ENCODE data around the gene PAQR7.

Gene PAQR7

DNA sequence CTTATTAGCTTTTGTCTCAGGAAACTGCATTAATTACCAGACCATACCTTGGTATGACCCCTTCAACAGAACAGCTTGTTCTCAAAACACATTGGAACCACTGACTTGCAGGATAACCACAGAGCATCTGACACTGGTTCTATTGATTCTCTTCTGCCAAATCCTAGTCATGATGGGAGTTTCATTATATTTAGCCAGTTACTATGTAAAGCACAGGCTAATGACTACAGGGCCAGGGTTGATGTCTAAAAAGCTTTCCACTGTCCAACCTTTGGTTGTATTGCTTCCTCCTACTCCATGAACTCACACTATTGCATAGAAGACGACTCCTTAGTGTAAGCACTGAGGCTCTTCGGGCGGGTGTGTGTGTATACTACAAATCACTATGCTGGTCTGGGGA lies 27.0 kb upstream of the PAQR7 start:
- TF ChIP-seq, protein P1, sequence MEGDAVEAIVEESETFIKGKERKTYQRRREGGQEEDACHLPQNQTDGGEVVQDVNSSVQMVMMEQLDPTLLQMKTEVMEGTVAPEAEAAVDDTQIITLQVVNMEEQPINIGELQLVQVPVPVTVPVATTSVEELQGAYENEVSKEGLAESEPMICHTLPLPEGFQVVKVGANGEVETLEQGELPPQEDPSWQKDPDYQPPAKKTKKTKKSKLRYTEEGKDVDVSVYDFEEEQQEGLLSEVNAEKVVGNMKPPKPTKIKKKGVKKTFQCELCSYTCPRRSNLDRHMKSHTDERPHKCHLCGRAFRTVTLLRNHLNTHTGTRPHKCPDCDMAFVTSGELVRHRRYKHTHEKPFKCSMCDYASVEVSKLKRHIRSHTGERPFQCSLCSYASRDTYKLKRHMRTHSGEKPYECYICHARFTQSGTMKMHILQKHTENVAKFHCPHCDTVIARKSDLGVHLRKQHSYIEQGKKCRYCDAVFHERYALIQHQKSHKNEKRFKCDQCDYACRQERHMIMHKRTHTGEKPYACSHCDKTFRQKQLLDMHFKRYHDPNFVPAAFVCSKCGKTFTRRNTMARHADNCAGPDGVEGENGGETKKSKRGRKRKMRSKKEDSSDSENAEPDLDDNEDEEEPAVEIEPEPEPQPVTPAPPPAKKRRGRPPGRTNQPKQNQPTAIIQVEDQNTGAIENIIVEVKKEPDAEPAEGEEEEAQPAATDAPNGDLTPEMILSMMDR (IDR thresholded peaks at IDR 0.05; ENCODE audit: low read depth, low read length, missing control alignments), result no peak
- H3K4me3 ChIP-seq (replicated peaks; ENCODE audit: low read depth, low read length), result no peak overlapping the region
- no peak for DNase-seq (ENCODE audit: extremely low read depth, low read depth)

DNA sequence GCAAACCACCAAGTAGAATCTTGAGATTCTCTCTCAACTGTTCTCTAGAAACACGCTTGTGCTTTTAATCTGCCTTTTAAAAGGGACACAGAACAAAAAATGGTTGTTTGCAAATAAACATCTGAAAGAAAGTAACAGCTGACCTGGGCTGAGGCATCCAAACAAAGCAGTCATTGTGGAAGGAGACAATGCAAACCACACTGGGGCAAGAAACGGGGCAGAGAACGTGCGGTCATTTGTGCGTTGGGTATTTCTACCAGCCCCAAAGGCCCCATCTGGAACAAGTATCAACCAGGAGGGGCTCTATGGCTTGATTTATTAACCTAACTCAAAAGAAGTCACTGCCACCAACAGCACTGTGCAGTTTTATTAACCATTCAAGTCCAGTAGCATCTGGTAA lies 24.7 kb upstream of the PAQR7 start:
- no peak for DNase-seq (ENCODE audit: extremely low read depth, low read depth)
- TF ChIP-seq, protein P1 (IDR thresholded peaks at IDR 0.05; ENCODE audit: low read depth, low read length, missing control alignments), result no peak
- no peak overlapping the region for H3K4me3 ChIP-seq (replicated peaks; ENCODE audit: low read depth, low read length)

- TF ChIP-seq, protein P1 (IDR thresholded peaks at IDR 0.05; ENCODE audit: low read depth, low read length, missing control alignments), result no peak
- no peak for DNase-seq (ENCODE audit: extremely low read depth, low read depth)
Observed at GRCh38 chr1:25899792-25900191, 24.3 kb upstream of the PAQR7 start.

GRCh38 chr1:25898223-25899015 lies 22.9 kb upstream of the PAQR7 start:
- TF ChIP-seq, protein P1 (IDR thresholded peaks at IDR 0.05; ENCODE audit: low read depth, low read length, missing control alignments), result no peak
- no peak overlapping the region for H3K4me3 ChIP-seq (replicated peaks; ENCODE audit: low read depth, low read length)
- DNase-seq (ENCODE audit: extremely low read depth, low read depth), result no peak

More at GRCh38 chr1:25899792-25900191, 24.3 kb upstream of the PAQR7 start:
- H3K4me3 ChIP-seq (replicated peaks; ENCODE audit: low read depth, low read length), result no peak overlapping the region

DNA sequence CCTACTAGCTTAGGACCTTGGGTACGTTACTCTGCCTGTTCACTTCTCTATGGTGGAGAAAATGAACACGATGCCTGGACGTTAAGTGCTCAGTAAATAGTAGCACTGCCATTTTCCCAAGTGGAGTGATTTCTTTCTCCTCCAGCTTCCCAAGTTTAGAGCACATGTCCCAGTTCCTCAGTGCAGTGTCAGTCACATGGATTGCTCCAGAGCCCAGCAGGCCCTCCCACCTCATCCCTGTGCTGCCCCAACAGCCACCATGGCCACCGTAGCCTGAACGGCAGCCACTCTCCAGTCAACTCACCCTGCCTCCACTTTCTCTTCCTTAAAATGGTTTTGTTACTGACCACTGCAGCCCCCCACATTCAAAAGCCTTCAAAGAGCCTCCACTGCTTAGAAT lies 22.2 kb upstream of the PAQR7 start:
- TF ChIP-seq, protein P1 (IDR thresholded peaks at IDR 0.05; ENCODE audit: low read depth, low read length, missing control alignments), result no peak
- H3K4me3 ChIP-seq (replicated peaks; ENCODE audit: low read depth, low read length), result no peak overlapping the region
- DNase-seq (ENCODE audit: extremely low read depth, low read depth), result no peak

- no peak for DNase-seq (ENCODE audit: extremely low read depth, low read depth)
- TF ChIP-seq, protein P1 (IDR thresholded peaks at IDR 0.05; ENCODE audit: low read depth, low read length, missing control alignments), result no peak
- no peak overlapping the region for H3K4me3 ChIP-seq (replicated peaks; ENCODE audit: low read depth, low read length)
Observed at GRCh38 chr1:25896266-25896665, 20.8 kb upstream of the PAQR7 start.
